ENCODE measurements around the gene MYT1. TPM values are rescaled to one million over a fixed set of nuclear protein-coding genes. Genes with fewer than 3 reads are reported as not detected.

The MYT1 gene
- total RNA-seq, 1 donor from 2014 or later, result 3.3 TPM

DNA sequence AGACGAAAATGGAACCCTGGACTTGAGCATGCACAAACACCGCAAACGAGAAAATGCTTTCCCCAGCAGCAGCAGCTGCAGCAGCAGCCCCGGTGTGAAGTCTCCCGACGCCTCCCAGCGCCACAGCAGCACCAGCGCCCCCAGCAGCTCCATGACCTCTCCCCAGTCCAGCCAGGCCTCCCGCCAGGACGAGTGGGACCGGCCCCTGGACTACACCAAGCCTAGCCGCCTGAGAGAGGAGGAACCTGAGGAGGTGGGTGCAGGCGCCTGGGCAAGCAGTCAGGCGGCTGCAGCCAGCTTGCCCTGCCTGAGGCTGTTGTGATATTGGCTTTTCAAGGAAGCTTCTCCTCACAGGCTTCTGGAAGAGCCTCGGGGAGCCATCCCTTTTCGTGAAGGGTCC lies 55.5 kb downstream of the MYT1 start:
- ChIA-PET CTCF (no interaction called here), POLR2A (no interaction called here)
- H3K27ac Mint-ChIP-seq, result no peak overlapping the region
- H3K4me1 Mint-ChIP-seq, result no peaks in the 10 kb centered on the region
- no peak overlapping the region for H3K4me3 Mint-ChIP-seq
- peaks cover 2% of the 10 kb centered on the region for H3K27me3 Mint-ChIP-seq
- TF ChIP-seq, protein P1, sequence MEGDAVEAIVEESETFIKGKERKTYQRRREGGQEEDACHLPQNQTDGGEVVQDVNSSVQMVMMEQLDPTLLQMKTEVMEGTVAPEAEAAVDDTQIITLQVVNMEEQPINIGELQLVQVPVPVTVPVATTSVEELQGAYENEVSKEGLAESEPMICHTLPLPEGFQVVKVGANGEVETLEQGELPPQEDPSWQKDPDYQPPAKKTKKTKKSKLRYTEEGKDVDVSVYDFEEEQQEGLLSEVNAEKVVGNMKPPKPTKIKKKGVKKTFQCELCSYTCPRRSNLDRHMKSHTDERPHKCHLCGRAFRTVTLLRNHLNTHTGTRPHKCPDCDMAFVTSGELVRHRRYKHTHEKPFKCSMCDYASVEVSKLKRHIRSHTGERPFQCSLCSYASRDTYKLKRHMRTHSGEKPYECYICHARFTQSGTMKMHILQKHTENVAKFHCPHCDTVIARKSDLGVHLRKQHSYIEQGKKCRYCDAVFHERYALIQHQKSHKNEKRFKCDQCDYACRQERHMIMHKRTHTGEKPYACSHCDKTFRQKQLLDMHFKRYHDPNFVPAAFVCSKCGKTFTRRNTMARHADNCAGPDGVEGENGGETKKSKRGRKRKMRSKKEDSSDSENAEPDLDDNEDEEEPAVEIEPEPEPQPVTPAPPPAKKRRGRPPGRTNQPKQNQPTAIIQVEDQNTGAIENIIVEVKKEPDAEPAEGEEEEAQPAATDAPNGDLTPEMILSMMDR (IDR thresholded peaks at IDR 0.05), result no peak
- H3K36me3 Mint-ChIP-seq (ENCODE audit: low read depth), result no peaks in the 10 kb centered on the region
- no peaks in the 10 kb centered on the region for H3K9me3 Mint-ChIP-seq
- DNase-seq (no peak), ATAC-seq (ENCODE audit: low read depth) (no peak)
- intact Hi-C loops (cut with micrococcal nuclease), result no loop called here

DNA sequence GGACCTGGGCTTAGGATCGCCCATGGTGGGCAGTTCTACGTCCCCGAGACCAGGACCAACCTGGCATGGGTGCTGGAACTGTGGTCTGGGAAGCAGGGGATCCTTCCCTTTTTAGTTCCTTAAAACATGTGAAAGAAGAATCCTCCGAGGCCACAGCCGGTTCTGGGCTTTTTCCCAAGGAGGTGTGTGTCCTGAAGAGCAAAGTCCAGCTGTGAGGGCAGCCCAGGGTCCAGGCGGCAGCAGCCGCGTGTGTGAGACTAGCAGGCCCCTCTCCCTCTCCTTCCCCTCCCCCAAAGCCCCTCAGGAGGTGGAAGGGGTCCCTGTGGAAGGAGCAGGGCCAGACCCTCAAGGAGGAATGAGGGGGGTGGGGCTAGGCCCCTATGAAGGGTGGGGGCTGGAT lies 56.2 kb downstream of the MYT1 start:
- no peak for ATAC-seq (ENCODE audit: low read depth)
- Mint-ChIP-seq H3K27ac (no peak overlapping the region), H3K4me1 (no peaks in the 10 kb centered on the region), H3K9me3 (no peaks in the 10 kb centered on the region), H3K27me3 (peaks cover 2% of the 10 kb centered on the region), H3K4me3 (no peak overlapping the region), H3K36me3 (ENCODE audit: low read depth) (no peaks in the 10 kb centered on the region)
- intact Hi-C loops (cut with micrococcal nuclease), result no loop called here
- DNase-seq, result no peak
- POLR2A ChIA-PET, result no interaction called here
- TF ChIP-seq, protein P1 (IDR thresholded peaks at IDR 0.05), result no peak
- CTCF ChIA-PET, result no interaction called here

DNA sequence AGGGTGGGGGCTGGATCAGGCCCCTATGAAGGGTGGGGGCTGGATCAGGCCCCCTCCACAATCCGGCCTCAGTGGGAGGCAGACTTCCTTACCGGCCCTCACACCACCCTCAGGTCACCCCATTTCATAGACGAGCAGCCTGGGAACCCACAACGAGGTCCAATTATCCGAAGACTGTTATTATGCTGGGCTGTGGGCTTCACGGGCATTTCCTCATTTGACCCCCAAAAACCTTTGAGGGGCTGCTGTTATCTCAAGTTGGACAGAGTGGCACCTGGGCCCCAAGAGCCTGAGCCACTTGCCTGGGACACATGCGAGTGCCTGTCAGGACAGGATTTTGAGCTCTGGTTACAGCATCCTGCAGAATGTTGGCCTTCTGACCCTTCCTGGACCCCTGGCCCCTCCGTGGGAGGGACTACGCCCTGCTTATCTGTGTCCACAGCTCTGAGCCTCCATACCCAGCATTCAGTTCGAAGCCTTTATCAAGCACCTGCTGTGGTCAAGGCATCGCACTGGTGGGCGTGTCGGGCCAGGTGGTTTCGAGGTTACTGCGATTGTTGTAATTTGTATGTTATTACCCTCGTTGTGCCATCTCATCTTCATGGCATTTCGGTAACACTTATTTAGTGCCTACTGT lies 56.8 kb downstream of the MYT1 start:
- no peak overlapping the region for H3K27ac Mint-ChIP-seq
- no peaks in the 10 kb centered on the region for H3K9me3 Mint-ChIP-seq
- ChIA-PET POLR2A (no interaction called here), CTCF (no interaction called here)
- no peaks in the 10 kb centered on the region for H3K4me1 Mint-ChIP-seq
- no peak for ATAC-seq (ENCODE audit: low read depth)
- TF ChIP-seq, protein P1 (IDR thresholded peaks at IDR 0.05), result no peak
- H3K27me3 Mint-ChIP-seq, result peaks cover 4% of the 10 kb centered on the region
- H3K36me3 Mint-ChIP-seq (ENCODE audit: low read depth), result no peaks in the 10 kb centered on the region
- H3K4me3 Mint-ChIP-seq, result no peak overlapping the region
- no peak for DNase-seq
- intact Hi-C loops (cut with micrococcal nuclease), result no loop called here

DNA sequence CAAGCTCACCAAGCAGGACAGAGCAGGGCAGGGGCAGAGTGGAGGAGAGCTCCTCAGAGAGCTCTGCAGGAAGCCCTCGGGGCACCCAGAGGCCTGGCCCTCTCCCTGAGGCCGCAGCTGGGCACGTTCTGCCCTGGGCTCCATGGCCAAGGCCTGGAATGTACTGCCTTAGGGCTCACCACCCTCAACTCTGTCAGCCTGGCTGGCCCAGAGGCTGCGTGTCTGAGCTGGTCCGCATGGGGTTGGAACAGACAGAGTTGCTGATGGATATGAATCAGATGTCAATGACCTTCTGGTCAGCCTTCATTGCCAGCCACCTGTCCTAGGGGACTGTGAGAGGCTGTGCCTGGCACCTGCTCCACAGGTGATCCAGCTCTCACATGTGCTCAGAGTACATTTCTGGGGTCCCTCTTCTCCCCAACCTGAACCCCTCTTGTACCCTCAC lies 58.1 kb downstream of the MYT1 start:
- no peak overlapping the region for H3K4me3 Mint-ChIP-seq
- DNase-seq, result no peak
- H3K27me3 Mint-ChIP-seq, result peaks cover 5% of the 10 kb centered on the region
- ChIA-PET POLR2A (no interaction called here), CTCF (no interaction called here)
- H3K9me3 Mint-ChIP-seq, result no peaks in the 10 kb centered on the region
- TF ChIP-seq, protein P1 (IDR thresholded peaks at IDR 0.05), result no peak
- no peaks in the 10 kb centered on the region for H3K4me1 Mint-ChIP-seq
- ATAC-seq (ENCODE audit: low read depth), result no peak
- intact Hi-C loops (cut with micrococcal nuclease), result no loop called here
- no peaks in the 10 kb centered on the region for H3K36me3 Mint-ChIP-seq (ENCODE audit: low read depth)
- no peak overlapping the region for H3K27ac Mint-ChIP-seq

DNA sequence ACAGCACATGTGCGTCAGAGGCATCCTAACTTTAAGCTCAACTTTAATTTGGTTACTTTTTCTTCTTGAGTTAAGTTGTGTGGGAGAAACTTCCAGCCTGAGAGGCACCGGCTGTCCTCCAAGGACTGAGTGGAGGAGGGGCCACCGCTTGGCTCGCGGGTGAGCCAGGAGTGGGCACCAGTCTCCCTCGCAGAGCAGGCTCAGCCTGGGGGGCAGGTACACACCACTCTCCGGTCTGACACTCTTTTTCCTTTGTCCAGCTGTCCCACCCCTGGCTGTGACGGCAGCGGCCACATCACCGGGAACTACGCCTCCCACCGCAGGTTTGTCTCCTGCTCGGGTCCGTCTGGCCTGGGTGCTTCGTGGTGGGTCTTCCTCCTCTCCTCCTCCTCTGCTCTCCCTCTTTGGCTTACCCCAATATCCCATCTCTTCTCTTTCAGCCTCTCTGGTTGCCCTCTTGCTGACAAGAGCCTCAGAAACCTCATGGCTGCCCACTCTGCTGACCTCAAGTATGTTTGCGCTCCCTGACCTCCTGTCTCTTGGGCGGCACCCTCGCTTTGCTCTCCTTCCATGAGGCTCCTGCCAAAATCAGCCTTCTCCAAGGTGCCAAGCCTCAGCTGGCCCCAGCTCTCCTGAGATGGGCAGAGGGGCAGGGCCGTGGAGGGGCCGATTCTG lies 58.7 kb downstream of the MYT1 start:
- POLR2A ChIA-PET, result no interaction called here
- peaks cover 4% of the 10 kb centered on the region for H3K27me3 Mint-ChIP-seq
- H3K9me3 Mint-ChIP-seq, result no peaks in the 10 kb centered on the region
- intact Hi-C loops (cut with micrococcal nuclease), result no loop called here
- TF ChIP-seq, protein P1 (IDR thresholded peaks at IDR 0.05), result no peak
- CTCF ChIA-PET, result no interaction called here
- no peak for DNase-seq
- H3K4me1 Mint-ChIP-seq, result no peaks in the 10 kb centered on the region
- no peaks in the 10 kb centered on the region for H3K36me3 Mint-ChIP-seq (ENCODE audit: low read depth)
- H3K4me3 Mint-ChIP-seq, result no peak overlapping the region
- H3K27ac Mint-ChIP-seq, result no peak overlapping the region
- ATAC-seq (ENCODE audit: low read depth), result no peak
